ENCODE results near the gene MT1G. TPM values are rescaled to one million over a fixed set of nuclear protein-coding genes. Genes with fewer than 3 reads are reported as not detected.
"Not testable (repeated sequence)": the region's sequence is repeated elsewhere in the genome, so short reads cannot be mapped to it uniquely, and the experiment has no call there.

MT1G gene
- polyA plus RNA-seq, 2 of the 4 experiments (the other 2 are of a cell fraction): not detected

GRCh38 chr16:56623637-56624036, 44.2 kb downstream of the MT1G start (continued):
- TF ChIP-seq JUNB (IDR thresholded peaks at IDR 0.05): no peak
- TF ChIP-seq RAD21 (conservative IDR thresholded peaks at IDR 0.05 in 1 of 2, IDR thresholded peaks at IDR 0.05 in 1 of 2): no peak

GRCh38 chr16:56623184-56623583, 44.7 kb downstream of the MT1G start:
- ChIA-PET POLR2A (interaction anchor here (0.6 to 2.3 kb wide), 2 partner anchors 14 to 34 kb away, joined by 6 to 23 read pairs; partner anchors contain the start of gene MT2A), CTCF (interaction anchor here (0.7 to 5.3 kb wide), 5 partner anchors 11 to 22 kb away, joined by 3 to 18 read pairs (median 6); partner anchors contain the start of gene MT2A)
- not testable (repeated sequence) for H3K9me3 ChIP-seq; DNase-seq (ENCODE audit: low read depth in 1 of 2, low spot score in 1 of 2); FAIRE-seq; H3K4me2 ChIP-seq; ATAC-seq; H3K27ac ChIP-seq; H3K4me3 ChIP-seq
- peaks cover 14% of the 10 kb centered on the region for H3K4me1 ChIP-seq
- 81% methylated on average over 5 of the region's 5 CpGs for WGBS (ENCODE audit: missing lambda C conversion rate)

- H3K9me3 ChIP-seq; H3K4me2 ChIP-seq; H3K27ac ChIP-seq; FAIRE-seq; H3K4me1 ChIP-seq; DNase-seq (ENCODE audit: low read depth in 1 of 2, low spot score in 1 of 2); ATAC-seq; H3K4me3 ChIP-seq: not testable (repeated sequence)
- ChIA-PET CTCF (interaction anchor here (0.7 to 5.3 kb wide), 3 partner anchors 11 to 36 kb away, joined by 3 to 18 read pairs (median 3); partner anchors contain the start of gene MT1F), POLR2A (interaction anchor here (1.6 kb wide), 1 partner anchor 14 kb away, joined by 3 read pairs; the partner anchor contains the start of gene MT2A)
- 60% methylated on average over 4 of the region's 4 CpGs for WGBS (ENCODE audit: missing lambda C conversion rate)
Observed at GRCh38 chr16:56621665-56622445, 46.0 kb downstream of the MT1G start.

- POLR2A ChIA-PET: no interaction called here
- Histone ChIP-seq H3K4me3 (no peak overlapping the region), H3K4me2 (no peak overlapping the region), H3K9me3 (no peaks in the 10 kb centered on the region), H3K4me1 (peaks cover 1% of the 10 kb centered on the region; the same call in 2 of the 3 replicates), H3K27ac (no peak overlapping the region)
- ATAC-seq: no peak
- WGBS (ENCODE audit: missing lambda C conversion rate): 91% methylated on average over 5 of the region's 8 CpGs
- no peak for FAIRE-seq
- DNase-seq (ENCODE audit: low read depth in 1 of 2, low spot score in 1 of 2): no peak
- TF ChIP-seq PHF8 (IDR thresholded peaks at IDR 0.05; ENCODE audit: borderline replicate concordance, low read depth): no peak
- no peak for TF ChIP-seq MAFK (IDR thresholded peaks at IDR 0.05; ENCODE audit: partially characterized antibody)
- no peak for TF ChIP-seq EP300 (IDR thresholded peaks at IDR 0.05)
- CTCF ChIA-PET: interaction anchor here (0.7 kb wide), 1 partner anchor 17 kb away, joined by 4 read pairs; no protein-coding TSS in a partner anchor
Observed at GRCh38 chr16:56620339-56620897, 47.4 kb downstream of the MT1G start.

- no peak overlapping the region for H3K27ac ChIP-seq
- H3K4me2 ChIP-seq: no peak overlapping the region
- no peaks in the 10 kb centered on the region for H3K9me3 ChIP-seq
- peaks cover 18% of the 10 kb centered on the region for H3K4me1 ChIP-seq
- ATAC-seq: no peak; a peak in 1 of 6 replicates
- H3K4me3 ChIP-seq: no peak overlapping the region
- no peak for FAIRE-seq
- ChIA-PET POLR2A (interaction anchor here (1.2 kb wide), 1 partner anchor 10 kb away, joined by 7 read pairs; the partner anchor contains the start of gene MT2A), CTCF (interaction anchor here (0.9 to 19.7 kb wide), 5 partner anchors 9 to 84 kb away, joined by 3 to 340 read pairs (median 4); partner anchors contain the start of genes MT1A, MT1B, MT1F and MT2A)
- WGBS (ENCODE audit: missing lambda C conversion rate): 74% methylated on average over 6 of the region's 6 CpGs
- no peak for DNase-seq (ENCODE audit: low read depth in 1 of 2, low spot score in 1 of 2)
- TF ChIP-seq CHD4 (IDR thresholded peaks at IDR 0.05; ENCODE audit: borderline replicate concordance): no peak
- no peak for TF ChIP-seq KDM5A (IDR thresholded peaks at IDR 0.05)
- no peak for TF ChIP-seq EP300 (IDR thresholded peaks at IDR 0.05)
- no peak for TF ChIP-seq CBX8 (IDR thresholded peaks at IDR 0.05)
- no peak for TF ChIP-seq HEYL (CRISPR knock-in tag; IDR thresholded peaks at IDR 0.05)
- no peak for TF ChIP-seq CEBPB (IDR thresholded peaks at IDR 0.05)
- TF ChIP-seq CHD2 (IDR thresholded peaks at IDR 0.05; ENCODE audit: low read length, partially characterized antibody): no peak
- no peak for TF ChIP-seq USF2 (IDR thresholded peaks at IDR 0.05)
- TF ChIP-seq E2F6 (IDR thresholded peaks at IDR 0.05; ENCODE audit: borderline replicate concordance, low read depth): no peak
- no peak for TF ChIP-seq POLR2AphosphoS2 (conservative IDR thresholded peaks at IDR 0.05; ENCODE audit: low read length)
Observed at GRCh38 chr16:56618138-56618537, 49.7 kb downstream of the MT1G start.

Measured in A549 (cell line).